Mucosa of descending colon (tissue), 3 donors: ENCODE results near the gene EGFL8. TPM values are rescaled to one million over a fixed set of nuclear protein-coding genes. Genes with fewer than 3 reads are reported as not detected.
A peak's percentile ranks its signal among the peaks of the same experiment; 100 is the strongest.

Source experiments
- ATAC-seq: fragments of 200-7000 bp; cut with Tn5 transposase; one replicate; pipeline ENCODE4 v1.9.1; 2020; ENCODE audit warnings: mild to moderate bottlenecking, moderate library complexity
- DNase-seq, 3 donors: peaks; one replicate each; pipeline ENCODE4 v3.0.0-alpha.2; 2020
- H3K36me3 ChIP-seq: fragments of 200-600 bp; one replicate; pipeline ENCODE4 v1.8.0; 2021; ENCODE audit warnings: low read depth, mild to moderate bottlenecking
- H3K4me1 ChIP-seq: fragments of 200-600 bp; one replicate; pipeline ENCODE4 v1.8.0; 2021; ENCODE audit warnings: low read depth, mild to moderate bottlenecking
- H3K4me3 ChIP-seq: fragments of 200-600 bp; one replicate; pipeline ENCODE4 v1.8.0; 2021; ENCODE audit warnings: mild to moderate bottlenecking
- H3K9me3 ChIP-seq: fragments of 200-600 bp; one replicate; pipeline ENCODE4 v1.8.0; 2021; ENCODE audit warnings: mild to moderate bottlenecking
- CTCF ChIP-seq: fragments of 200-600 bp; IDR thresholded peaks from one replicate; pipeline ENCODE4 v1.8.0; 2022; ENCODE audit warnings: antibody characterized with exemption, mild to moderate bottlenecking
- intact Hi-C, 2 donors: fragments of 100-400 bp; cut with DNase I in 1 of 2; cut with micrococcal nuclease in 1 of 2; formaldehyde crosslinking; loops; one replicate each; pipeline versions ENCODE4 v1.11.0 to v1.11.1; 2022; cut with DNase I, micrococcal nuclease
- total RNA-seq, 3 donors: library from RNA; stranded (reverse); fragmentation: NEBNext Ultra II Directional in 2 of 3; extraction: Animal tissue kit (Norgen Biotek cat#: 25700) in 2 of 3; gene quantifications; one replicate each; pipeline versions ENCODE4 v1.2.1 to v1.2.4, GENCODE V29; 2021 to 2023
- donor health status: DM: no; HTN: no; CAD: no; lungs with moderate emphysema.
- donor health status: DM: no; HTN: no; CAD: no.
- donor health status: DM: no; HTN: yes; CAD: no.

Gene EGFL8
- total RNA-seq, 3 donors from 2014 or later: 16.9 to 32.1 (median 21.5) TPM

GRCh38 chr6:32194825-32195651, 30.6 kb downstream of the EGFL8 start:
- Histone ChIP-seq H3K4me3 (peak overlapping the region; percentile 29), H3K9me3 (no peaks in the 10 kb centered on the region), H3K36me3 (peaks cover 5% of the 10 kb centered on the region), H3K4me1 (peaks cover 23% of the 10 kb centered on the region)
- ATAC-seq: peak; percentile 8
- no peak for TF ChIP-seq CTCF
- intact Hi-C loops: no loop called here
- DNase-seq: peak in 2 of 3 donors; percentile 48 to 73

DNA sequence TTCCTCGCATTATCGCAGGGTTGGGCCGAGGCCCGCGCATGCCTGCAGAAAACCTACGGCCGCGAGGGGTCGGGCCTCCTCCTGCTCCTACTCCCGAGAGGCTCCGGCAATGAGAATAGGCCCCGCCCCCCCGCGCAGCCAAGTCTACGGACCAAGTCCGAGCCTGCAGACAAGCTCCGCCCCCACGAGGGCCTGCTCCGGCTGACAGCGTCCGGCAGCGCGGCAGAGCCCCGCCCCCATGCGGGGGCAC, 31.2 kb downstream of the EGFL8 start:
- intact Hi-C loops: no loop called here
- Histone ChIP-seq H3K4me3 (peak overlapping the region; percentile 29), H3K4me1 (peaks cover 20% of the 10 kb centered on the region), H3K36me3 (peaks cover 5% of the 10 kb centered on the region), H3K9me3 (no peaks in the 10 kb centered on the region)
- DNase-seq (peak; percentile 100), ATAC-seq (peak; percentile 90)
- peak; percentile 63 for TF ChIP-seq CTCF

DNA sequence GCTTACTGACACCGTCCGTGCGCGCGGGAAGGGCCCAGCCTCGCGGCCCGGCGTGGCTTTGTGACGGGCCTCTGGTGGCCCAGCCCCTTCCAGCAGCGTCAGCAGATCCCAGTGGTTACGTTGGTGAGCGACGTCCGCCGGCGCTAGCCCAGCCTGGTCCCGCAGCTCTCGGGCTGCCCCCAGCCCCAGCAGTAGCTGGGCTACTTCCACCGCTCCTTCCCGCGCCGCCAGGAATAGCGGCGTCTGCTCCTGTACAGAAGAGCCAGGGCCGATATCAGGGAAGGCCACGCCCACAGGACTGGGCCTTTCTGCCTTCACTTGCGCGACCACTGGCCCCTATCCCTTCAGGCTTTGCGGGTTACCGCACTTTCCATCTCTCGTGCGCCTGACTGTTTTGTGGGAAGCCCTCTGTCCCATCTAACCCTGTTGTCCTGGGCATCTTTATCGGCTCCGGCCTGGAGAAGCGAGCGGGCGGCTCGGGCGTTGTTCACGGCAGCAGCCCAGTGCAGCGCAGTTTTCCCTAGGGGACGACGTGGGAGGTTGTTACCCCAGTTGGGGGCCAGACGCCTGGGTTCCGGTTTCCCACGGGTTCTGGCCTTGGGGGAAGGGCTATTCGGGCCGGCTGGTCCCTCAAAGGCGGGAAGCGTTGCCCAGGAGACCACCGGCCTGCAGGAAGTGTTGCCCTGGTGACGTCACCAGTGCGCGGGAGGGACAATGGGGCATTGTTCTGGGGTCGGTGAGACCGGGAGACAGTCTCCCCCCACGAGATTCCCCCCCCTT, 31.7 kb downstream of the EGFL8 start:
- peak overlapping the region; percentile 29 for H3K4me3 ChIP-seq
- H3K9me3 ChIP-seq: no peaks in the 10 kb centered on the region
- H3K4me1 ChIP-seq: peaks cover 15% of the 10 kb centered on the region
- DNase-seq (peak; percentile 89 to 95 (median 91)), ATAC-seq (peak; percentile 40)
- H3K36me3 ChIP-seq: peaks cover 5% of the 10 kb centered on the region
- no peak for TF ChIP-seq CTCF
- intact Hi-C loops: no loop called here

GRCh38 chr6:32196682-32197616, 32.6 kb downstream of the EGFL8 start:
- Histone ChIP-seq H3K9me3 (no peaks in the 10 kb centered on the region), H3K36me3 (peaks cover 5% of the 10 kb centered on the region), H3K4me1 (peaks cover 12% of the 10 kb centered on the region), H3K4me3 (peak overlapping the region; percentile 29)
- DNase-seq (peak; percentile 45 to 70 (median 67)), ATAC-seq (no peak)
- no peak for TF ChIP-seq CTCF
- intact Hi-C loops: no loop called here

GRCh38 chr6:32198345-32198696, 33.9 kb downstream of the EGFL8 start:
- ATAC-seq (no peak), DNase-seq (no peak)
- H3K4me1 ChIP-seq: peaks cover 12% of the 10 kb centered on the region
- TF ChIP-seq CTCF: no peak
- no peaks in the 10 kb centered on the region for H3K9me3 ChIP-seq
- no peak overlapping the region for H3K4me3 ChIP-seq
- peaks cover 5% of the 10 kb centered on the region for H3K36me3 ChIP-seq
- intact Hi-C loops: no loop called here
